Right hindlimb (tissue), 1 donor: ENCODE measurements around the gene ASF1B.

Source experiments
- DNase-seq: peaks from one replicate; pipeline ENCODE4 v3.0.0-alpha.2; 2018

ASF1B gene

GRCh38 chr19:14135355-14135754, 1.0 kb downstream of the ASF1B start:
- no peak for DNase-seq

- DNase-seq: no peak
Measured at GRCh38 chr19:14127929-14128509, 8.4 kb downstream of the ASF1B start.

GRCh38 chr19:14127176-14127575, 9.2 kb downstream of the ASF1B start:
- no peak for DNase-seq

- no peak for DNase-seq
Measured at GRCh38 chr19:14122924-14123323, 13.5 kb downstream of the ASF1B start.

- DNase-seq: no peak
Measured at GRCh38 chr19:14120497-14120780, 15.9 kb downstream of the ASF1B start.

GRCh38 chr19:14119644-14120496, 16.5 kb downstream of the ASF1B start:
- DNase-seq: no peak

- no peak for DNase-seq
Measured at GRCh38 chr19:14119146-14119545, 17.2 kb downstream of the ASF1B start.

GRCh38 chr19:14118165-14119051, 18.0 kb downstream of the ASF1B start:
- DNase-seq: peak; percentile 77

GRCh38 chr19:14117668-14118164, 18.7 kb downstream of the ASF1B start, which contains the start of gene PRKACA:
Gene PRKACA (minus strand): TSS chr19:14117762. CDS start chr19:14117547, 215 bp downstream.
- DNase-seq: peak; percentile 100

- DNase-seq: peak; percentile 59
Measured at GRCh38 chr19:14116918-14117578, 19.3 kb downstream of the ASF1B start.

- DNase-seq: no peak
Measured at GRCh38 chr19:14116525-14116917, 19.9 kb downstream of the ASF1B start.

GRCh38 chr19:14115756-14116155, 20.6 kb downstream of the ASF1B start:
- DNase-seq: no peak

GRCh38 chr19:14114854-14115253, 21.5 kb downstream of the ASF1B start:
- no peak for DNase-seq

GRCh38 chr19:14114439-14114838, 21.9 kb downstream of the ASF1B start:
- no peak for DNase-seq

- DNase-seq: no peak
Measured at GRCh38 chr19:14113762-14114414, 22.5 kb downstream of the ASF1B start.

GRCh38 chr19:14112809-14113385, 23.5 kb downstream of the ASF1B start:
- DNase-seq: no peak

- DNase-seq: no peak
Measured at GRCh38 chr19:14112051-14112808, 24.2 kb downstream of the ASF1B start.

- no peak for DNase-seq
Measured at GRCh38 chr19:14111486-14111885, 24.9 kb downstream of the ASF1B start.

GRCh38 chr19:14110650-14111049, 25.7 kb downstream of the ASF1B start:
- DNase-seq: no peak

GRCh38 chr19:14107581-14108461, 28.6 kb downstream of the ASF1B start:
- DNase-seq: peak; percentile 39
